HG03571 (cell line): ENCODE data around the gene TBC1D23.
"Not testable (repeated sequence)": the region's sequence is repeated elsewhere in the genome, so short reads cannot be mapped to it uniquely, and the experiment has no call there.

Source experiments
- ATAC-seq: cut with Tn5 transposase; IDR thresholded peaks from one replicate; pipeline ENCODE4 v1.9.1; 2021; ENCODE audit not compliant: unreplicated experiment

Gene TBC1D23

GRCh38 chr3:100340527-100340926 is 79.7 kb downstream of the TBC1D23 start:
- no peak for ATAC-seq

DNA sequence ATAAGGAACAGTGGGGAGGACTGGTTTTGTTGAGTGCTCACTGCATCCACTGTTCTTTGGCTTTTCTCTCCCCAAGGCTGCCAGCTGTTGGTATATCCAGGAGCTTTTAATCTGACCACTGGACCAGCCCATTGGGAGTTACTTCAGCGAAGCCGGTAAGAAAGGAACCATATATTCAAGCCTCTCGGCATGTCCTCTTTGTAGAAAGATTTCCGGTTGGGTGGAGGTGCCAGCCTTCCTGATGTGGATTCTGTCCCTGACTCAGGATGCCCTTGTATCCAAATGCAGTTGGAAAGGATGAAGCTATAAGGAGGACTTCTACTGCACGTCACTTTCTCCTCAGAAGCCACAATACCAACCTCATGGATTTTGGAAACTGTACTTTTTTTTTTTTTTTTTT is 87.9 kb downstream of the TBC1D23 start:
- no peak for ATAC-seq

GRCh38 chr3:100351770-100352169 is 91.0 kb downstream of the TBC1D23 start:
- ATAC-seq = not testable (repeated sequence)

GRCh38 chr3:100352296-100353231 is 91.8 kb downstream of the TBC1D23 start:
- no peak for ATAC-seq

- no peak for ATAC-seq
Measured at GRCh38 chr3:100354850-100355249, 94.1 kb downstream of the TBC1D23 start.

- no peak for ATAC-seq
Measured at GRCh38 chr3:100358413-100358812, 97.6 kb downstream of the TBC1D23 start.

- ATAC-seq = no peak
Measured at GRCh38 chr3:100359035-100359434, 98.2 kb downstream of the TBC1D23 start.

GRCh38 chr3:100360757-100361496 is 100.1 kb downstream of the TBC1D23 start:
- ATAC-seq = no peak

DNA sequence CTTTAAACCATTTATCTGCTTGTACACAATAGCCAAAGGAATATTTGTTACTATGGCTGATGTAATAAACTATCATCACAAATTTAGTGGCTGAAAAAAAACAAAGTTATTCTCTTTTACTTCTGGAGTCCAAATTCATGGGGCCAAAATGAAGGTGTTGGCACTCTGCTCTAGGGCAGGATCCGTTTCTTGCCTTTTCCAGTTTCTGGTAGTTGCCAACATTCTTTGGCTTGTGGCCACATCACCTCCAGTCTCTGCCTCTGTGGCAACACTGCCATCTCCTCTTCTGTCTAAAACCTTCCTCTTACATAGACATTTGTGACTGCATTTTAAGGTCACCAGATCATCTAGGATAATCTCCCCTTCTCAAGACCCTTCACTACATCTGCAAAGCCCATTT is 101.1 kb downstream of the TBC1D23 start:
- no peak for ATAC-seq

- no peak for ATAC-seq
Measured at GRCh38 chr3:100364421-100364820, 103.6 kb downstream of the TBC1D23 start.

GRCh38 chr3:100366424-100366823 is 105.6 kb downstream of the TBC1D23 start:
- ATAC-seq = no peak

- ATAC-seq = no peak
Measured at GRCh38 chr3:100368441-100368840, 107.6 kb downstream of the TBC1D23 start.

GRCh38 chr3:100370756-100371155 is 110.0 kb downstream of the TBC1D23 start:
- no peak for ATAC-seq

DNA sequence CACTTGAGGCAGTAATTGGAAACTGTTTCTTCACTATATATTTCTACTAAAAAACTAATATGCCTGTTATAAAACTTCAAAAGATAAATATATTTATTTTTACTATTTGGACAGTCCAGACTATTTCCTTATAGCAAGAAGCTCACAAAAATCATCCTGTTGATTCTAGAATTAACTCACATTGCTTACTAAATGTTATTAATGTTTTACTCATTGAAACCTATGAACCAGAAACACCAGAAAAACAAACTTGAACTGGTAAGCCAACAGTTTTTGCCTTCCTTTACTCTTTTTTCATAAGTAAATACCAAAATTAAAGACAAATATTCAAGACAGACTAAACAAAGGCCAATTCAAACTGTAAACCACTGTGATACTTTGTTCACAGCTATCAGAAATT is 113.7 kb downstream of the TBC1D23 start:
- ATAC-seq = no peak
